ENCODE data around the gene CCM2.

CCM2 gene

GRCh38 chr7:44969049-44969700 is 30.8 kb upstream of the CCM2 start:
- no peak overlapping the region for H3K4me3 ChIP-seq (replicated peaks; ENCODE audit: low read depth, low read length)
- no peak for DNase-seq (ENCODE audit: extremely low read depth, low read depth)
- TF ChIP-seq CTCF (IDR thresholded peaks at IDR 0.05; ENCODE audit: low read depth, low read length, missing control alignments) = no peak

GRCh38 chr7:44969701-44970522 is 30.1 kb upstream of the CCM2 start:
- H3K4me3 ChIP-seq (replicated peaks; ENCODE audit: low read depth, low read length) = no peak overlapping the region
- TF ChIP-seq CTCF (IDR thresholded peaks at IDR 0.05; ENCODE audit: low read depth, low read length, missing control alignments) = no peak
- no peak for DNase-seq (ENCODE audit: extremely low read depth, low read depth)

- H3K4me3 ChIP-seq (replicated peaks; ENCODE audit: low read depth, low read length) = no peak overlapping the region
- DNase-seq (ENCODE audit: extremely low read depth, low read depth) = no peak
- TF ChIP-seq CTCF (IDR thresholded peaks at IDR 0.05; ENCODE audit: low read depth, low read length, missing control alignments) = no peak
Observed at GRCh38 chr7:44970523-44971051, 29.4 kb upstream of the CCM2 start.

- TF ChIP-seq CTCF (IDR thresholded peaks at IDR 0.05; ENCODE audit: low read depth, low read length, missing control alignments) = no peak
- no peak for DNase-seq (ENCODE audit: extremely low read depth, low read depth)
- no peak overlapping the region for H3K4me3 ChIP-seq (replicated peaks; ENCODE audit: low read depth, low read length)
Observed at GRCh38 chr7:44971188-44971901, 28.7 kb upstream of the CCM2 start.

GRCh38 chr7:44971902-44972441 is 28.0 kb upstream of the CCM2 start:
- no peak for DNase-seq (ENCODE audit: extremely low read depth, low read depth)
- no peak for TF ChIP-seq CTCF (IDR thresholded peaks at IDR 0.05; ENCODE audit: low read depth, low read length, missing control alignments)
- no peak overlapping the region for H3K4me3 ChIP-seq (replicated peaks; ENCODE audit: low read depth, low read length)

- no peak for TF ChIP-seq CTCF (IDR thresholded peaks at IDR 0.05; ENCODE audit: low read depth, low read length, missing control alignments)
- no peak overlapping the region for H3K4me3 ChIP-seq (replicated peaks; ENCODE audit: low read depth, low read length)
- DNase-seq (ENCODE audit: extremely low read depth, low read depth) = no peak
Observed at GRCh38 chr7:44972562-44972961, 27.4 kb upstream of the CCM2 start.
